Fibroblast of mammary gland (primary cell): ENCODE measurements around the gene TRPV6.

Source experiments
- DNase-seq: peaks from one replicate; pipeline ENCODE4 v3.0.0-alpha.2; 2010; ENCODE audit warnings: low read depth
- H3K4me3 ChIP-seq: 2 replicates; pipeline ENCODE4 v1.5.1; 2011; ENCODE audit warnings: low read depth, mild to moderate bottlenecking, low read length, moderate library complexity; ENCODE audit not compliant: control insufficient read depth
- CTCF ChIP-seq: conservative IDR thresholded peaks from 2 replicates; pipeline ENCODE4 v1.5.1; 2011; ENCODE audit warnings: low read depth, low read length, inconsistent platforms; ENCODE audit not compliant: control insufficient read depth, insufficient read depth

TRPV6 gene

DNA sequence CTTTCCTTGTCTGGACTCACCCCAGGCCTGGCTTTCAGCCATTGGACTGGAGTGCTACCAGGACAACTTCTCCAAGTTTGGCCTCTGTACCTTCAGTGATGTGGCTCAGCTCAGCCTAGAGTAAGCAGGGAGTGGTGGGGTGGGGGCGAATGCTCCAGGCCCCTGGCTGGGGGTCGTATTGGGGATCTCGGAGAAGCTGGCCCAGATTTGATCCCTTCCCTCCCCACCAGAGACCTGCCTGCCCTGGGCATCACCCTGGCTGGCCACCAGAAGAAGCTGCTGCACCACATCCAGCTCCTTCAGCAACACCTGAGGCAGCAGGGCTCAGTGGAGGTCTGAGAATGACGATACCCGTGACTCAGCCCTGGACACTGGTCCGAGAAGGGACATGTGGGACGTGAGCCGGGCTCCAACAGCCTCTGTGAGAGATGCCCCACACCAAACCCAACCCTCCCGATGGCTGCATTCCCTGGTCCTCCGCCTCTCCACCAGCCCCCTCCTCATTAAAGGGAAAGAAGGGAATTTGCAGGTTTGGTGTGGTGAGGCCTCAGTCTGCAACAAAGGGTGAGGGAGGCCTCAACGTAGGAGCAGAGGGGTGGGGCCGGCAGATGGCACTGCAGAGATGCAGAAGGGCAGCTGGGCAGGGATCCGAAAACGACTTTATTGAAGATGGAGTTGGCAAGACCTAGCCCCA lies 14.8 kb downstream of the TRPV6 start:
- TF ChIP-seq CTCF: no peak
- DNase-seq: no peak
- H3K4me3 ChIP-seq: no peak overlapping the region

- TF ChIP-seq CTCF: no peak
- no peak overlapping the region for H3K4me3 ChIP-seq
- no peak for DNase-seq
Measured at GRCh38 chr7:142870147-142870559, 15.4 kb downstream of the TRPV6 start.

- H3K4me3 ChIP-seq: no peak overlapping the region
- DNase-seq: no peak
- TF ChIP-seq CTCF: no peak
Measured at GRCh38 chr7:142869434-142869833, 16.1 kb downstream of the TRPV6 start.

DNA sequence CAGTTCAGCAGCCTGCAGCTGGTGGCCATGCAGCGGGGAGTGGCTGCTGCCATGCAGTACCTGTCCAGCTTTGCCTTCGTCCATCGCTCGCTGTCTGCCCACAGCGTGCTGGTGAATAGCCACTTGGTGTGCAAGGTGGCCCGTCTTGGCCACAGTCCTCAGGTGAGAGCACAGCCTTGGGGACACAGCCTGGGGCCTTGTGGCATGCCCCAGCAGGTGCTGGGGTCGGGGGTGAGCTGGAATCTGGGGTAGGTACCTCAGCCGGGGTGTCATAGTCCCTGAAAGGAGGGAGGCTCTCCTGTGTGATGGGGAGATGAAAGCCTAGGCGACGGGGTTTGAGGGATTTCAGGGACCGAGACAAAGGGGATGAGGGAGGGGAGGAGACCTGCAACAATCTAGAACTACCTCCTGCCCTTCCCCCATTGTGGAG lies 16.5 kb downstream of the TRPV6 start:
- DNase-seq: no peak
- H3K4me3 ChIP-seq: no peak overlapping the region
- no peak for TF ChIP-seq CTCF

DNA sequence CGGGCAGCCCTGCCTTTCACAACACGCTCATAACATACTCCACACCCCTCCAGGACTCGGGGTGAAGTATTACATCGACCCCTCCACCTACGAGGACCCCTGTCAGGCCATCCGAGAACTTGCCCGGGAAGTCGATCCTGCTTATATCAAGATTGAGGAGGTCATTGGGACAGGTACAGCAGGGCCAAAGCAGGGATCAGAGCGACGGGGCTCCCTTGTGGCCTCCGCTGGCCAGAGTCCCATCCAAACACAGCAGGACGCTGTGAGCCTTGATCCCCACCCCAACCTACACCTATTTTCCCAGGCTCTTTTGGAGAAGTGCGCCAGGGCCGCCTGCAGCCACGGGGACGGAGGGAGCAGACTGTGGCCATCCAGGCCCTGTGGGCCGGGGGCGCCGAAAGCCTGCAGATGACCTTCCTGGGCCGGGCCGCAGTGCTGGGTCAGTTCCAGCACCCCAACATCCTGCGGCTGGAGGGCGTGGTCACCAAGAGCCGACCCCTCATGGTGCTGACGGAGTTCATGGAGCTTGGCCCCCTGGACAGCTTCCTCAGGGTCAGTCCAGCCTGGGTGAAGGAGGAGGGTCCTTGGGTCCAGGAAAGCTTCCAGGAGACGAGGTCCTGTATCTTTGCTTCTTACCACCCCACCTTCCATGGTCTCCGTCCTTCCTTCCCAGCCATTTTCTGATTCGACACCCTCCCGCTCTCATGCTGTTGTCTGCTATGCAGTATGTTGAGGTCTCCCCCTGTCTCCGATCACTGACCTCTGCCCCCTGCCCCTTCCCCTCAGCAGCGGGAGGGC lies 17.2 kb downstream of the TRPV6 start:
- no peak for DNase-seq
- H3K4me3 ChIP-seq: no peak overlapping the region
- TF ChIP-seq CTCF: no peak

DNA sequence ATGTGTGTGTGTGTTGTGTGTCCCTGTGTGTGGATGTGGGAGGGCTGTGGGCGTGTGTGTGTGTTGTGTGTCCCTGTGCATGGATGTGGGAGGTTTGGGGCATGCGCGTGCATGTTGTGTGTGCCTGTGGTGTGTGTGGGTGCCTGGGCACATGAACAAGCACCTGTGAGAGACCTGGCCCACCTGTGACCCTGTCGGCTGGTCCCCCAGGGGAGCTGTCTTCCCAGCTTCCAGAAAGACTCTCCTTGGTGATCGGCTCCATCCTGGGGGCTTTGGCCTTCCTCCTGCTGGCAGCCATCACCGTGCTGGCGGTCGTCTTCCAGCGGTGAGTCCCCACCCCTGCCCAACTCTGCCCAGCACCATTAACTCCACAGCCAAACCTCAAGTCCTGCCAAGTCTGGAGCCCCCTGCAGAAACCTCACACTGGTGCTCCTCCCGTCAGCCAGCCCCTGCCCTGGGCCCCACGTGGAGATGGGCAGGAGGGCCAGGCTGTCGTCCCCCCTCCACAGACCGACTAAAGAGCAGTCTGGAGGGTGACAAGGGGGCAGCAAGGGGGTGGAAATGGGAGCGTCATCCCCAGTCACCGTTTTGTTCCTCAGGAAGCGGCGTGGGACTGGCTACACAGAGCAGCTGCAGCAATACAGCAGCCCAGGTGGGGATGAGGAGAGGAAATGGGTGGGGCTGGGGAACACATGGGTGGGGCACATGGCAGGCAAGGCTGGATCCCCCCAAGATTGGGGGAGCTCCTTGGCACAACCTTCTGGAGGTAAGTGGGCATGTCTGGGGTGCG lies 18.0 kb downstream of the TRPV6 start:
- no peak overlapping the region for H3K4me3 ChIP-seq
- DNase-seq: no peak
- TF ChIP-seq CTCF: no peak
